NOMO-1 (cell line): ENCODE results near the gene PRRT1.
"Not testable (repeated sequence)": the region's sequence is repeated elsewhere in the genome, so short reads cannot be mapped to it uniquely, and the experiment has no call there.

Experiments
- DNase-seq, 2 experiments: peaks; one replicate each; lab custom pipeline; 2025; ENCODE audit not compliant: unreplicated experiment in 2 of 2; lab: John Stamatoyannopoulos, UW

Gene PRRT1

GRCh38 chr6:32105433-32105832, 46.3 kb downstream of the PRRT1 start:
- no peak for DNase-seq

- no peak for DNase-seq
These were observed 49.5 kb downstream of the PRRT1 start for GRCh38 chr6:32102255-32102654.

DNA sequence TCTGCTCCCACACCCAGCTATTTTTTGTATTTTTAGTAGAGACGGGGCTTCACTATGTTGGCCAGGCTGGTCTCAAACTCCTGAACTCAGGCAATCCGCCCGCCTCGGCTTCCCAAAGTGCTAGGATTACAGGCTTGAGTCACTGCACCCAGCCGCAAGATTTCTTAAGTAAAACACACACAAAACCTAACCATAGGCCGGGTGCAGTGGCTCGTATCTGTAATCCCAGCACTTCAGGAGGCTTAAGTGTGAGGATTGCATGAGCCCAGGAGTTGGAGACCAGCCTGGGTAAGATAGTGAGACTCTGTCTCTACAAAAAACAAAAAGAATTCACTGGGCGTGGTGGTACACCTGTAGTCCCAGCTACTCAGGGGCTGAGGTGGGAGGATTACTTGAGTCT, 51.5 kb downstream of the PRRT1 start:
- DNase-seq = not testable (repeated sequence)
